CD4-positive, alpha-beta T cell (primary cell): ENCODE measurements around the gene UBALD2. TPM values are rescaled to one million over a fixed set of nuclear protein-coding genes. Genes with fewer than 3 reads are reported as not detected.

Source experiments
- ATAC-seq: fragments of 200-7000 bp; cut with Tn5 transposase; one replicate; pipeline ENCODE4 v1.10.0; 2022; ENCODE audit warnings: mild to moderate bottlenecking; ENCODE audit not compliant: poor library complexity
- CTCF ChIA-PET: fragments of 350-600 bp; sonication (Branson Sonifier 250); formaldehyde crosslinking; loops from one replicate; lab custom pipeline; 2021; ENCODE audit warnings: antibody characterized with exemption, inconsistent platforms; lab: Charles Lee
- POLR2A ChIA-PET: fragments of 350-600 bp; sonication (Branson Sonifier 250); formaldehyde crosslinking; loops from one replicate; lab custom pipeline; 2021; ENCODE audit warnings: antibody characterized with exemption, inconsistent platforms; lab: Charles Lee
- DNase-seq, 14 experiments: peaks; one replicate each; pipeline ENCODE4 v3.0.0-alpha.2; 2013 to 2020; ENCODE audit warnings: mixed read lengths in 2 of 14
- H3K27ac ChIP-seq, 2 donors: one replicate each; pipeline versions ENCODE4 v1.5.1 to v1.7.0; 2013; ENCODE audit warnings: low read length in 2 of 2, low read depth in 1 of 2, mild to moderate bottlenecking in 1 of 2
- H3K27me3 ChIP-seq, 2 experiments: 1 replicate in 1 of 2; 2 replicates in 1 of 2; pipeline versions ENCODE4 v1.6.1 to v1.7.0; 2013; ENCODE audit warnings: low read length in 2 of 2, control low read depth in 1 of 2, mild to moderate bottlenecking in 1 of 2, moderate library complexity in 1 of 2; ENCODE audit not compliant: insufficient read depth in 2 of 2, control insufficient read depth in 1 of 2
- H3K36me3 ChIP-seq: one replicate; pipeline ENCODE4 v1.6.1; 2013; ENCODE audit warnings: low read length, control low read depth; ENCODE audit not compliant: insufficient read depth
- H3K4me1 ChIP-seq: one replicate; pipeline ENCODE4 v1.6.1; 2013; ENCODE audit warnings: low read length, control low read depth; ENCODE audit not compliant: insufficient read depth
- H3K4me3 ChIP-seq: one replicate; pipeline ENCODE4 v1.5.1; 2013; ENCODE audit warnings: mild to moderate bottlenecking, low read length, moderate library complexity
- H3K9me3 ChIP-seq, 2 experiments: 1 replicate in 1 of 2; 2 replicates in 1 of 2; pipeline versions ENCODE4 v1.6.1 to v1.7.0; 2013; ENCODE audit warnings: low read length in 2 of 2, mild to moderate bottlenecking in 2 of 2, control low read depth in 1 of 2, moderate library complexity in 1 of 2; ENCODE audit not compliant: control insufficient read depth in 1 of 2, insufficient read depth in 1 of 2
- H3K27ac Mint-ChIP-seq: one replicate; pipeline ENCODE4 v1.8.0; 2020; ENCODE audit warnings: mixed read lengths
- H3K27me3 Mint-ChIP-seq: one replicate; pipeline ENCODE4 v1.8.0; 2021; ENCODE audit warnings: mixed read lengths
- H3K36me3 Mint-ChIP-seq: one replicate; pipeline ENCODE4 v1.8.0; 2021; ENCODE audit warnings: low read depth, mixed read lengths
- H3K4me1 Mint-ChIP-seq: one replicate; pipeline ENCODE4 v1.8.0; 2021; ENCODE audit warnings: low read depth, mixed read lengths
- H3K4me3 Mint-ChIP-seq: one replicate; pipeline ENCODE4 v1.8.0; 2020; ENCODE audit warnings: mild to moderate bottlenecking, mixed read lengths
- H3K9me3 Mint-ChIP-seq: one replicate; pipeline ENCODE4 v1.8.0; 2020; ENCODE audit warnings: mixed read lengths
- CTCF ChIP-seq: fragments of 200-600 bp; IDR thresholded peaks from one replicate; pipeline ENCODE4 v1.8.0; 2022; ENCODE audit warnings: antibody characterized with exemption, mild to moderate bottlenecking
- intact Hi-C, 2 experiments: fragments of 100-400 bp; cut with DNase I in 1 of 2; cut with micrococcal nuclease in 1 of 2; formaldehyde crosslinking; loops; one replicate each; pipeline versions ENCODE4 v1.15.1 to v1.9.0; 2023 to 2025; cut with DNase I, micrococcal nuclease
- total RNA-seq, 174 experiments: library from RNA in 2 of 174; stranded (reverse) in 2 of 174; gene quantifications; one replicate each; pipeline ENCODE4 v1.2.3 and lab custom pipeline; 2021 to 2026

The UBALD2 gene
- total RNA-seq, 2 experiments from 2014 or later, result 253 to 265 TPM

GRCh38 chr17:76278268-76278908, 13.2 kb downstream of the UBALD2 start:
- H3K27me3 ChIP-seq, result no peaks in the 10 kb centered on the region
- H3K36me3 ChIP-seq, result no peaks in the 10 kb centered on the region
- no peak overlapping the region for H3K27ac ChIP-seq
- H3K36me3 Mint-ChIP-seq, result no peaks in the 10 kb centered on the region
- no peaks in the 10 kb centered on the region for H3K27me3 Mint-ChIP-seq
- no peak overlapping the region for H3K27ac Mint-ChIP-seq
- H3K9me3 ChIP-seq, result no peaks in the 10 kb centered on the region
- H3K4me1 ChIP-seq, result peaks cover 39% of the 10 kb centered on the region
- TF ChIP-seq CTCF, result no peak
- H3K9me3 Mint-ChIP-seq, result no peaks in the 10 kb centered on the region
- CTCF ChIA-PET, result interaction anchor here (1.5 to 5.2 kb wide), 5 partner anchors 8 to 156 kb away, joined by 7 to 130 read pairs (median 17); no protein-coding TSS in a partner anchor
- H3K4me3 Mint-ChIP-seq, result no peak overlapping the region
- H3K4me1 Mint-ChIP-seq, result peaks cover 17% of the 10 kb centered on the region
- ATAC-seq, result no peak
- no peak overlapping the region for H3K4me3 ChIP-seq
- no peak for DNase-seq
- intact Hi-C loops, result loop anchor here in 1 of 2 experiments (5.0 kb wide), 1 partner anchor 371 kb away; no protein-coding TSS in a partner anchor
- POLR2A ChIA-PET, result interaction anchor here (0.7 to 2.2 kb wide), 4 partner anchors 32 to 160 kb away, joined by 3 to 13 read pairs (median 5); no protein-coding TSS in a partner anchor

GRCh38 chr17:76278952-76279741, 14.0 kb downstream of the UBALD2 start:
- Histone ChIP-seq H3K9me3 (no peaks in the 10 kb centered on the region), H3K27me3 (no peaks in the 10 kb centered on the region), H3K36me3 (no peaks in the 10 kb centered on the region), H3K27ac (no peak overlapping the region), H3K4me1 (peaks cover 31% of the 10 kb centered on the region), H3K4me3 (no peak overlapping the region)
- H3K36me3 Mint-ChIP-seq, result no peaks in the 10 kb centered on the region
- peaks cover 13% of the 10 kb centered on the region for H3K4me1 Mint-ChIP-seq
- intact Hi-C loops, result loop anchor here (1.0 to 5.0 kb wide), 4 partner anchors 97 to 372 kb away; no protein-coding TSS in a partner anchor
- H3K27me3 Mint-ChIP-seq, result no peaks in the 10 kb centered on the region
- peak; percentile 98 for TF ChIP-seq CTCF
- peak; percentile 74 to 91 (median 84) for DNase-seq
- ATAC-seq, result peak; percentile 89
- H3K9me3 Mint-ChIP-seq, result no peaks in the 10 kb centered on the region
- CTCF ChIA-PET, result interaction anchor here (0.6 to 5.2 kb wide), 54 partner anchors 9 to 383 kb away, joined by 3 to 130 read pairs (median 4); partner anchors contain the start of genes FOXJ1 and UBALD2
- no peak overlapping the region for H3K27ac Mint-ChIP-seq
- POLR2A ChIA-PET, result interaction anchor here (0.6 to 2.2 kb wide), 17 partner anchors 9 to 265 kb away, joined by 3 to 13 read pairs (median 3); partner anchors contain the start of genes EXOC7 and FOXJ1
- no peak overlapping the region for H3K4me3 Mint-ChIP-seq

- Mint-ChIP-seq H3K4me1 (peaks cover 6% of the 10 kb centered on the region), H3K27ac (no peak overlapping the region), H3K27me3 (no peaks in the 10 kb centered on the region), H3K36me3 (no peaks in the 10 kb centered on the region), H3K9me3 (no peaks in the 10 kb centered on the region), H3K4me3 (no peak overlapping the region)
- H3K4me3 ChIP-seq, result no peak overlapping the region
- DNase-seq (no peak), ATAC-seq (no peak)
- POLR2A ChIA-PET, result interaction anchor here (0.6 to 2.2 kb wide), 16 partner anchors 9 to 266 kb away, joined by 3 to 13 read pairs (median 3); partner anchors contain the start of genes EXOC7 and FOXJ1
- no peaks in the 10 kb centered on the region for H3K27me3 ChIP-seq
- no peaks in the 10 kb centered on the region for H3K9me3 ChIP-seq
- CTCF ChIA-PET, result interaction anchor here (0.6 to 5.2 kb wide), 54 partner anchors 9 to 384 kb away, joined by 3 to 130 read pairs (median 4); partner anchors contain the start of genes FOXJ1 and UBALD2
- intact Hi-C loops, result loop anchor here (1.0 to 5.0 kb wide), 4 partner anchors 98 to 373 kb away; no protein-coding TSS in a partner anchor
- H3K27ac ChIP-seq, result no peak overlapping the region
- peaks cover 24% of the 10 kb centered on the region for H3K4me1 ChIP-seq
- no peaks in the 10 kb centered on the region for H3K36me3 ChIP-seq
- TF ChIP-seq CTCF, result peak; percentile 48
Observed at GRCh38 chr17:76279742-76280287, 14.7 kb downstream of the UBALD2 start.
